GM12878 (cell line): ENCODE measurements around the gene DMAC1. TPM values are rescaled to one million over a fixed set of nuclear protein-coding genes. Genes with fewer than 3 reads are reported as not detected.

Experiments used
- BCLAF1 ChIP-seq: fragments of 450-650 bp; IDR thresholded peaks from 2 replicates; pipeline ENCODE4 v1.6.1; 2017; ENCODE audit warnings: antibody characterized with exemption, mild to moderate bottlenecking, moderate library complexity
- CBX5 ChIP-seq: sonication (generic); IDR thresholded peaks from 2 replicates; pipeline ENCODE4 v1.6.1; 2016; ENCODE audit warnings: low read depth, moderate library complexity, mild to moderate bottlenecking, inconsistent platforms
- CREB1 ChIP-seq: IDR thresholded peaks from 2 replicates; pipeline ENCODE4 v1.6.1; 2012; ENCODE audit warnings: low read depth, mild to moderate bottlenecking, inconsistent platforms
- FOXK2 ChIP-seq: fragments of 450-650 bp; IDR thresholded peaks from 2 replicates; pipeline ENCODE4 v1.6.1; 2017; ENCODE audit warnings: mild to moderate bottlenecking, moderate library complexity
- HCFC1 ChIP-seq: fragments of 150-350 bp; IDR thresholded peaks from 2 replicates; pipeline ENCODE4 v1.6.1; 2014; ENCODE audit warnings: low read length
- IRF4 ChIP-seq: IDR thresholded peaks from 2 replicates; pipeline ENCODE4 v1.6.1; 2011; ENCODE audit warnings: low read depth, low read length
- KDM1A ChIP-seq: fragments of 200-600 bp; sonication (generic); IDR thresholded peaks from 2 replicates; pipeline ENCODE4 v1.6.1; 2016; ENCODE audit warnings: borderline replicate concordance
- KLF5 ChIP-seq: fragments of 450-650 bp; IDR thresholded peaks from 2 replicates; pipeline ENCODE4 v1.6.1; 2014; ENCODE audit warnings: mild to moderate bottlenecking; ENCODE audit not compliant: partially characterized antibody
- MEF2B ChIP-seq: fragments of 450-650 bp; IDR thresholded peaks from 2 replicates; pipeline ENCODE4 v1.6.1; 2018; ENCODE audit warnings: mild to moderate bottlenecking, moderate library complexity; ENCODE audit not compliant: partially characterized antibody, poor library complexity, severe bottlenecking
- MTA2 ChIP-seq: fragments of 450-650 bp; IDR thresholded peaks from 2 replicates; pipeline ENCODE4 v1.6.1; 2016; ENCODE audit warnings: low read depth, mild to moderate bottlenecking, moderate library complexity
- RFX5 ChIP-seq: IDR thresholded peaks from 2 replicates; pipeline ENCODE4 v1.6.1; 2011; ENCODE audit warnings: low read depth, low read length, improper control_type of control experiment
- SIX5 ChIP-seq: IDR thresholded peaks from 2 replicates; pipeline ENCODE4 v1.6.1; 2011; ENCODE audit warnings: mild to moderate bottlenecking, low read depth, low read length, moderate library complexity; ENCODE audit not compliant: severe bottlenecking
- SRF ChIP-seq, 2 experiments: IDR thresholded peaks; 2 replicates each; pipeline ENCODE4 v1.6.1; 2011; ENCODE audit warnings: low read depth in 2 of 2, low read length in 2 of 2, mild to moderate bottlenecking in 1 of 2, moderate library complexity in 1 of 2
- ZNF207 ChIP-seq: fragments of 450-650 bp; IDR thresholded peaks from 2 replicates; pipeline ENCODE4 v1.6.1; 2014; ENCODE audit warnings: antibody characterized with exemption, mild to moderate bottlenecking, borderline replicate concordance
- polyA plus RNA-seq, 11 experiments: library from polyadenylated mRNA; depleted of rRNA in 4 of 11; unstranded in 6 of 11; stranded (reverse) in 5 of 11; fragments of >200 nt; fragmentation: Nextera tagmentation in 4 of 11; fragmentation: Illumina TruSeq in 1 of 11; extraction: Ambion mirVana in 4 of 11; extraction: Trizol in 1 of 11; gene quantifications; 1 replicate in 1 of 11; 2 replicates in 10 of 11; pipeline versions ENCODE4 v1.2.1 to v1.2.3, GENCODE V29; 2011 to 2016; ENCODE audit warnings: inconsistent platforms in 2 of 11, missing spikeins in 2 of 11, low read depth in 1 of 11
- total RNA-seq, 4 experiments: library from RNA; depleted of rRNA in 3 of 4; stranded (reverse); fragments of >200 nt in 3 of 4; fragmentation: Illumina TruSeq in 1 of 4; extraction: Trizol in 1 of 4; gene quantifications; 2 replicates each; pipeline versions ENCODE4 v1.2.1 to v1.2.3, GENCODE V29; 2013 to 2021
- TF ChIP-seq, protein P1 (sequence below): fragments of 450-650 bp; IDR thresholded peaks from 2 replicates; pipeline ENCODE4 v1.6.1; 2018; ENCODE audit warnings: mild to moderate bottlenecking, low read depth, moderate library complexity; ENCODE audit not compliant: partially characterized antibody
- TF ChIP-seq, protein P2 (sequence below): fragments of 450-650 bp; conservative IDR thresholded peaks from 2 replicates; pipeline ENCODE4 v1.6.1; 2017; ENCODE audit warnings: mild to moderate bottlenecking, moderate library complexity
- TF ChIP-seq, protein P3 (sequence below): fragments of 450-650 bp; IDR thresholded peaks from 2 replicates; pipeline ENCODE4 v1.6.1; 2017; ENCODE audit warnings: mild to moderate bottlenecking, moderate library complexity

DMAC1 gene
- total and polyA plus RNA-seq, 10 of the 15 experiments (the other 5 are each of a cell fraction or from before 2014, with no cell fraction given), result 16.0 to 123 (median 44.5) TPM

GRCh38 chr9:7799234-7799943 is at the start of gene DMAC1 (continued):
- TF ChIP-seq, protein P1, sequence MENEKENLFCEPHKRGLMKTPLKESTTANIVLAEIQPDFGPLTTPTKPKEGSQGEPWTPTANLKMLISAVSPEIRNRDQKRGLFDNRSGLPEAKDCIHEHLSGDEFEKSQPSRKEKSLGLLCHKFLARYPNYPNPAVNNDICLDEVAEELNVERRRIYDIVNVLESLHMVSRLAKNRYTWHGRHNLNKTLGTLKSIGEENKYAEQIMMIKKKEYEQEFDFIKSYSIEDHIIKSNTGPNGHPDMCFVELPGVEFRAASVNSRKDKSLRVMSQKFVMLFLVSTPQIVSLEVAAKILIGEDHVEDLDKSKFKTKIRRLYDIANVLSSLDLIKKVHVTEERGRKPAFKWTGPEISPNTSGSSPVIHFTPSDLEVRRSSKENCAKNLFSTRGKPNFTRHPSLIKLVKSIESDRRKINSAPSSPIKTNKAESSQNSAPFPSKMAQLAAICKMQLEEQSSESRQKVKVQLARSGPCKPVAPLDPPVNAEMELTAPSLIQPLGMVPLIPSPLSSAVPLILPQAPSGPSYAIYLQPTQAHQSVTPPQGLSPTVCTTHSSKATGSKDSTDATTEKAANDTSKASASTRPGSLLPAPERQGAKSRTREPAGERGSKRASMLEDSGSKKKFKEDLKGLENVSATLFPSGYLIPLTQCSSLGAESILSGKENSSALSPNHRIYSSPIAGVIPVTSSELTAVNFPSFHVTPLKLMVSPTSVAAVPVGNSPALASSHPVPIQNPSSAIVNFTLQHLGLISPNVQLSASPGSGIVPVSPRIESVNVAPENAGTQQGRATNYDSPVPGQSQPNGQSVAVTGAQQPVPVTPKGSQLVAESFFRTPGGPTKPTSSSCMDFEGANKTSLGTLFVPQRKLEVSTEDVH, result no peak
- TF ChIP-seq, protein P2, sequence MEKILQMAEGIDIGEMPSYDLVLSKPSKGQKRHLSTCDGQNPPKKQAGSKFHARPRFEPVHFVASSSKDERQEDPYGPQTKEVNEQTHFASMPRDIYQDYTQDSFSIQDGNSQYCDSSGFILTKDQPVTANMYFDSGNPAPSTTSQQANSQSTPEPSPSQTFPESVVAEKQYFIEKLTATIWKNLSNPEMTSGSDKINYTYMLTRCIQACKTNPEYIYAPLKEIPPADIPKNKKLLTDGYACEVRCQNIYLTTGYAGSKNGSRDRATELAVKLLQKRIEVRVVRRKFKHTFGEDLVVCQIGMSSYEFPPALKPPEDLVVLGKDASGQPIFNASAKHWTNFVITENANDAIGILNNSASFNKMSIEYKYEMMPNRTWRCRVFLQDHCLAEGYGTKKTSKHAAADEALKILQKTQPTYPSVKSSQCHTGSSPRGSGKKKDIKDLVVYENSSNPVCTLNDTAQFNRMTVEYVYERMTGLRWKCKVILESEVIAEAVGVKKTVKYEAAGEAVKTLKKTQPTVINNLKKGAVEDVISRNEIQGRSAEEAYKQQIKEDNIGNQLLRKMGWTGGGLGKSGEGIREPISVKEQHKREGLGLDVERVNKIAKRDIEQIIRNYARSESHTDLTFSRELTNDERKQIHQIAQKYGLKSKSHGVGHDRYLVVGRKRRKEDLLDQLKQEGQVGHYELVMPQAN, result peak; percentile 70
- TF ChIP-seq KLF5, result no peak
- TF ChIP-seq CREB1, result peak; percentile 91
- no peak for TF ChIP-seq KDM1A
- TF ChIP-seq FOXK2, result no peak
- TF ChIP-seq HCFC1, result peak; percentile 94
- no peak for TF ChIP-seq ZNF207
- no peak for TF ChIP-seq BCLAF1
- TF ChIP-seq RFX5, result no peak
- TF ChIP-seq SIX5, result peak; percentile 92
- no peak for TF ChIP-seq CBX5
- TF ChIP-seq SRF (IDR thresholded peaks at IDR 0.05; ENCODE audit: low read depth in 2 of 2, low read length in 2 of 2), result no peak
- no peak for TF ChIP-seq IRF4
- TF ChIP-seq, protein P3, sequence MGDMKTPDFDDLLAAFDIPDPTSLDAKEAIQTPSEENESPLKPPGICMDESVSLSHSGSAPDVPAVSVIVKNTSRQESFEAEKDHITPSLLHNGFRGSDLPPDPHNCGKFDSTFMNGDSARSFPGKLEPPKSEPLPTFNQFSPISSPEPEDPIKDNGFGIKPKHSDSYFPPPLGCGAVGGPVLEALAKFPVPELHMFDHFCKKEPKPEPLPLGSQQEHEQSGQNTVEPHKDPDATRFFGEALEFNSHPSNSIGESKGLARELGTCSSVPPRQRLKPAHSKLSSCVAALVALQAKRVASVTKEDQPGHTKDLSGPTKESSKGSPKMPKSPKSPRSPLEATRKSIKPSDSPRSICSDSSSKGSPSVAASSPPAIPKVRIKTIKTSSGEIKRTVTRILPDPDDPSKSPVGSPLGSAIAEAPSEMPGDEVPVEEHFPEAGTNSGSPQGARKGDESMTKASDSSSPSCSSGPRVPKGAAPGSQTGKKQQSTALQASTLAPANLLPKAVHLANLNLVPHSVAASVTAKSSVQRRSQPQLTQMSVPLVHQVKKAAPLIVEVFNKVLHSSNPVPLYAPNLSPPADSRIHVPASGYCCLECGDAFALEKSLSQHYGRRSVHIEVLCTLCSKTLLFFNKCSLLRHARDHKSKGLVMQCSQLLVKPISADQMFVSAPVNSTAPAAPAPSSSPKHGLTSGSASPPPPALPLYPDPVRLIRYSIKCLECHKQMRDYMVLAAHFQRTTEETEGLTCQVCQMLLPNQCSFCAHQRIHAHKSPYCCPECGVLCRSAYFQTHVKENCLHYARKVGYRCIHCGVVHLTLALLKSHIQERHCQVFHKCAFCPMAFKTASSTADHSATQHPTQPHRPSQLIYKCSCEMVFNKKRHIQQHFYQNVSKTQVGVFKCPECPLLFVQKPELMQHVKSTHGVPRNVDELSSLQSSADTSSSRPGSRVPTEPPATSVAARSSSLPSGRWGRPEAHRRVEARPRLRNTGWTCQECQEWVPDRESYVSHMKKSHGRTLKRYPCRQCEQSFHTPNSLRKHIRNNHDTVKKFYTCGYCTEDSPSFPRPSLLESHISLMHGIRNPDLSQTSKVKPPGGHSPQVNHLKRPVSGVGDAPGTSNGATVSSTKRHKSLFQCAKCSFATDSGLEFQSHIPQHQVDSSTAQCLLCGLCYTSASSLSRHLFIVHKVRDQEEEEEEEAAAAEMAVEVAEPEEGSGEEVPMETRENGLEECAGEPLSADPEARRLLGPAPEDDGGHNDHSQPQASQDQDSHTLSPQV, result no peak
- TF ChIP-seq MTA2, result peak; percentile 32; the same call in 1 of the 2 replicates
- TF ChIP-seq MEF2B, result no peak
